ENCODE data around the gene FSCN2.

DNA sequence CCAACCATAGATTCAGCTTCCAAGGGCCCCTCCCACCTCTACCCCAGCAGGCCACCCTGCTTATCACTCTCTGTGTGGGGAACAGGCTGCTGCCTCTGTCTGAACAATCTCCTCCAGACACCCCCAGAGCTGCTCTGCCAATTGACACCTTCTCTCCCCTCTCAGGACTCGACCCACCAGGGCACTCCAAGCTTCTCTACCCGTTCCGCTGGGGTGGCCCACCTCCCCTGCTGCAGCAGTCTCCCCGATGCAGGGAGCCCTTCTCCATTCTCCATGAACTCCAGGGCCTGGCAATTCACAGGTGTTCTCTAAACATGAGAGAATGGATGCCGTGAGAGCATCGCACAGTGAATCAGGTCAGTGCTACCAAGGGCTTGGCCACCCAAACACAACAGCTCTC, 52.3 kb downstream of the FSCN2 start:
- TF ChIP-seq, protein P1, sequence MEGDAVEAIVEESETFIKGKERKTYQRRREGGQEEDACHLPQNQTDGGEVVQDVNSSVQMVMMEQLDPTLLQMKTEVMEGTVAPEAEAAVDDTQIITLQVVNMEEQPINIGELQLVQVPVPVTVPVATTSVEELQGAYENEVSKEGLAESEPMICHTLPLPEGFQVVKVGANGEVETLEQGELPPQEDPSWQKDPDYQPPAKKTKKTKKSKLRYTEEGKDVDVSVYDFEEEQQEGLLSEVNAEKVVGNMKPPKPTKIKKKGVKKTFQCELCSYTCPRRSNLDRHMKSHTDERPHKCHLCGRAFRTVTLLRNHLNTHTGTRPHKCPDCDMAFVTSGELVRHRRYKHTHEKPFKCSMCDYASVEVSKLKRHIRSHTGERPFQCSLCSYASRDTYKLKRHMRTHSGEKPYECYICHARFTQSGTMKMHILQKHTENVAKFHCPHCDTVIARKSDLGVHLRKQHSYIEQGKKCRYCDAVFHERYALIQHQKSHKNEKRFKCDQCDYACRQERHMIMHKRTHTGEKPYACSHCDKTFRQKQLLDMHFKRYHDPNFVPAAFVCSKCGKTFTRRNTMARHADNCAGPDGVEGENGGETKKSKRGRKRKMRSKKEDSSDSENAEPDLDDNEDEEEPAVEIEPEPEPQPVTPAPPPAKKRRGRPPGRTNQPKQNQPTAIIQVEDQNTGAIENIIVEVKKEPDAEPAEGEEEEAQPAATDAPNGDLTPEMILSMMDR (conservative IDR thresholded peaks at IDR 0.05; ENCODE audit: low read length), result no peak
- TF ChIP-seq EZH2phosphoT487 (IDR thresholded peaks at IDR 0.05; ENCODE audit: borderline replicate concordance, low read depth, low read length), result no peak

Measured in OCI-LY7 (cell line).